HG03066 (cell line): ENCODE results near the gene BDH1.
"Not testable (repeated sequence)": the region's sequence is repeated elsewhere in the genome, so short reads cannot be mapped to it uniquely, and the experiment has no call there.

Experiments used
- ATAC-seq: cut with Tn5 transposase; IDR thresholded peaks from one replicate; pipeline ENCODE4 v1.9.1; 2021; ENCODE audit warnings: low read depth; ENCODE audit not compliant: unreplicated experiment

Gene BDH1

GRCh38 chr3:197522881-197523441, 32.8 kb downstream of the BDH1 start:
- ATAC-seq: no peak

- no peak for ATAC-seq
Observed at GRCh38 chr3:197522183-197522715, 33.5 kb downstream of the BDH1 start.

- no peak for ATAC-seq
Observed at GRCh38 chr3:197521277-197522182, 34.2 kb downstream of the BDH1 start.

- no peak for ATAC-seq
Observed at GRCh38 chr3:197520311-197521276, 35.2 kb downstream of the BDH1 start.

- no peak for ATAC-seq
Observed at GRCh38 chr3:197519801-197520211, 36.0 kb downstream of the BDH1 start.

GRCh38 chr3:197518881-197519421, 36.8 kb downstream of the BDH1 start:
- ATAC-seq: no peak

GRCh38 chr3:197517922-197518683, 37.7 kb downstream of the BDH1 start:
- ATAC-seq: not testable (repeated sequence)

- not testable (repeated sequence) for ATAC-seq
Observed at GRCh38 chr3:197516890-197517606, 38.7 kb downstream of the BDH1 start.

GRCh38 chr3:197516517-197516889, 39.3 kb downstream of the BDH1 start:
- ATAC-seq: no peak

- ATAC-seq: no peak
Observed at GRCh38 chr3:197514786-197515355, 40.9 kb downstream of the BDH1 start.

- ATAC-seq: no peak
Observed at GRCh38 chr3:197513953-197514785, 41.6 kb downstream of the BDH1 start.

GRCh38 chr3:197512691-197513571, 42.8 kb downstream of the BDH1 start:
- ATAC-seq: no peak

- no peak for ATAC-seq
Observed at GRCh38 chr3:197511853-197512635, 43.7 kb downstream of the BDH1 start.

GRCh38 chr3:197511130-197511529, 44.6 kb downstream of the BDH1 start:
- no peak for ATAC-seq

- no peak for ATAC-seq
Observed at GRCh38 chr3:197510642-197511018, 45.1 kb downstream of the BDH1 start.
